NOMO-1 treated with DMSO at 0.1 percent for 48 hours (cell line): ENCODE results near the gene SLC1A4.

ENCODE experiments used
- DNase-seq: peaks from one replicate; lab custom pipeline; 2025; ENCODE audit not compliant: unreplicated experiment; lab: John Stamatoyannopoulos, UW

SLC1A4 gene

GRCh38 chr2:65071499-65072180, 82.4 kb downstream of the SLC1A4 start:
- DNase-seq = no peak

DNA sequence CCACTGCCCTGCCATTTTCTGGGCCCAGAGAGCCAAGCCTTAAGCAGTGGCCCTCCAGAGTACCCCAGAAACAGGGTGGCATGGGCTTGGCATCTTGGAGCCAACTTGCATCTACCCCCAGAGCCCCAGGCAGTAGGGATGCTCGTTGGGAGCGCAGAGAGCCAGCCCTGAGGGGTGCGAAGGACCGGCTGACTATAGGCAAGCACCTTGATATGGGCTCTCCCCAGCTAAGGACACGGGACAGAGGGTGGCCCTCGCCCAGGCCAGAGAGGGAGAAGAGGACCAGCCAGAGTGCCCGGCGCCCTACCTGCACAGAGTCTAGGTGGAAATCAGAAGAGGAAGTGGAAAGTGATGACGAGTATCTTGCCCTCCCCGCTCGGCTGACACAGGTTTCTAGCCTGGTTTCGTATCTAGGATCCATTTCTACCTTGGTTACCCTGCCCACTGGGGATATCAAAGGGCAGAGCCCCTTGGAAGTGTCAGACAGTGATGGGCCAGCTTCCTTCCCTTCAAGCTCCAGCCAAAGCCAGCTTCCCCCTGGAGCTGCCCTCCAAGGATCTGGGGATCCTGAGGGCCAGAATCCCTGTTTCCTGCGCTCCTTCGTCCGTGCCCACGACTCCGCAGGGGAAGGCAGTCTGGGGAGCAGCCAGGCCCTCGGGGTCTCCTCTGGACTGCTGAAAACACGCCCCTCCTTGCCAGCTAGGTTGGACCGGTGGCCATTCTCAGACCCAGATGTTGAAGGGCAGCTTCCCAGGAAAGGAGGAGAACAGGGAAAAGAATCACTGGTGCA, 83.2 kb downstream of the SLC1A4 start:
- DNase-seq = no peak
